SH-SY5Y (cell line): ENCODE results near the gene CCND3.

Experiments used
- GATA2 ChIP-seq: IDR thresholded peaks from 2 replicates; pipeline ENCODE4 v1.6.1; 2011; ENCODE audit warnings: mild to moderate bottlenecking, low read depth, low read length
- GATA3 ChIP-seq: IDR thresholded peaks from 2 replicates; pipeline ENCODE4 v1.6.1; 2011; ENCODE audit warnings: low read depth, mild to moderate bottlenecking, low read length, moderate library complexity

DNA sequence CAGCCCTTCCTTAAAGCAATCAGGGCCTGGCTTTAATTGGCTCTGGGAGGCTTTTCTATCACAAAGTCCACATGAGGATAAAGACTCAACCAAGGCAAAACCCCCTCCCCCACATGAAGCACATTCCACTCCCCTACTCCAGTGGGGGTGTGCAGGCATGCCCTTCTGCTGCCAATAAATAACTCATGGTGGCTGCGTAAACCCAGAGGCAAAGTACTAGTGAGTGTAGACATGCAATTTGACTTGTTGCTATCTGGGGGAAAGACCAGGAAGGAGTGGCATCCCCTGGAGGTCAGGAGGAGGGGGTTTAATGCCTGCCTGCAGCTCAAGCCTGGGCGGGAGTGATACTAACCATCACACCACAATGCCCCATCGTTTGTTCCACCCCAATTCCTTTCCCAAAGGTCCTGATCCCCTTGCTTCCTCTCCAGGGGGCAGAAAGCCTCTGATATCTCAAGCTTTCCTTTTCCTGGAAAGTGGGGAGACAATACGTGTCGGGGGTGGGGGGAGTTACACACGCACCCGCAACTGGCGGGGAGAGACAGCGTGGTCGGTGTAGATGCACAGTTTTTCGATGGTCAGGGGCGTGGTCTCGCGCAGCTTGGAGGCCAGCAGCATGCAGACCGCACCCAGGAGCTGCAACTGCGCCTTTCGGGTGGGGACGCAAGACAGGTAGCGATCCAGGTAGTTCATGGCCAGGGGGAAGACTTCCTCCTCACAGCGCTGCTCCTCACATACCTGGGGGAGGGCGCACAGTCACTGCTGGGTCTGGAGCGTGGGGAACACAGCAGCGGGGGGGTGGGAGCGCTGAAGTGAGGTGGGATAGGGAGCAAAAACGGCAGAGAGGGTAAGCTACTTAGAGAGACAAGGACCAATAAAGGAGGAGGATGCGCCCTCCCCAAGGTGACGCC is 1.5 kb downstream of the CCND3 start:
- TF ChIP-seq GATA3 (no peak), GATA2 (no peak)
